SK-N-SH (cell line): ENCODE data around the gene SNCG. TPM values are rescaled to one million over a fixed set of nuclear protein-coding genes. Genes with fewer than 3 reads are reported as not detected.
"Not testable (repeated sequence)": the region's sequence is repeated elsewhere in the genome, so short reads cannot be mapped to it uniquely, and the experiment has no call there.

Experiments
- CTCF ChIA-PET: fragments of 300-600, 350-600 bp; formaldehyde crosslinking; extraction: SDS; loops from one replicate; lab custom pipeline; 2021; lab: Yijun Ruan, JAX
- POLR2A ChIA-PET: fragments of 350-600 bp; sonication (Branson Sonifier 250); formaldehyde crosslinking; extraction: SDS; loops from one replicate; lab custom pipeline; 2020; ENCODE audit warnings: antibody characterized with exemption, inconsistent platforms; lab: Yijun Ruan, JAX
- DNase-seq: peaks from one replicate; pipeline ENCODE4 v3.0.0; 2012
- H2AFZ ChIP-seq: fragments of 200-600 bp; sonication (generic); 2 replicates; pipeline ENCODE4 v1.8.1; 2016; ENCODE audit warnings: antibody characterized with exemption, mild to moderate bottlenecking, low read depth
- H3F3A ChIP-seq: fragments of 200-600 bp; sonication (generic); replicated peaks from 2 replicates; pipeline ENCODE3; 2016; ENCODE audit warnings: antibody characterized with exemption, mild to moderate bottlenecking; ENCODE audit not compliant: insufficient read depth
- H3K27ac ChIP-seq, 2 experiments: fragments of 200-500 bp in 1 of 2; fragments of 200-600 bp in 1 of 2; sonication (Bioruptor generic) in 1 of 2; sonication (generic), shearing (Covaris generic) in 1 of 2; 2 replicates each; pipeline versions ENCODE4 v1.5.1 to v1.6.1; 2014 to 2016; ENCODE audit warnings: low read depth in 2 of 2, inconsistent platforms in 1 of 2, low read length in 1 of 2, mild to moderate bottlenecking in 1 of 2, mixed read lengths in 1 of 2
- H3K27me3 ChIP-seq: fragments of 200-600 bp; sonication (generic), shearing (Covaris generic); 2 replicates; pipeline ENCODE4 v1.6.1; 2016; ENCODE audit warnings: mixed run types; ENCODE audit not compliant: insufficient read depth
- H3K36me3 ChIP-seq, 2 experiments: fragments of 200-500 bp in 1 of 2; fragments of 200-600 bp in 1 of 2; sonication (Bioruptor generic) in 1 of 2; sonication (generic) in 1 of 2; replicated peaks in 1 of 2; 2 replicates each; pipeline versions ENCODE3 to v1.5.1; 2014 to 2016; ENCODE audit warnings: low read length in 1 of 2, mild to moderate bottlenecking in 1 of 2; ENCODE audit not compliant: insufficient read depth in 2 of 2, control insufficient read depth in 1 of 2
- H3K4me1 ChIP-seq, 2 experiments: fragments of 200-500 bp in 1 of 2; fragments of 200-600 bp in 1 of 2; sonication (Bioruptor generic) in 1 of 2; sonication (generic), shearing (Covaris generic) in 1 of 2; 2 replicates each; pipeline versions ENCODE4 v1.5.1 to v1.6.1; 2014 to 2016; ENCODE audit warnings: low read depth in 1 of 2, low read length in 1 of 2, mixed run types in 1 of 2; ENCODE audit not compliant: insufficient read depth in 2 of 2, control insufficient read depth in 1 of 2
- H3K4me2 ChIP-seq: fragments of 200-600 bp; sonication (generic), shearing (Covaris generic); 2 replicates; pipeline ENCODE4 v1.6.1; 2017; ENCODE audit warnings: mixed run types
- H3K4me3 ChIP-seq, 2 experiments: fragments of 200-500 bp in 1 of 2; fragments of 200-600 bp in 1 of 2; sonication (Bioruptor generic) in 1 of 2; sonication (generic), shearing (Covaris generic) in 1 of 2; 2 replicates each; pipeline versions ENCODE4 v1.5.1 to v1.8.1; 2014 to 2016; ENCODE audit warnings: low read depth in 2 of 2, inconsistent platforms in 1 of 2, low read length in 1 of 2, mild to moderate bottlenecking in 1 of 2, mixed read lengths in 1 of 2, moderate library complexity in 1 of 2
- H3K79me2 ChIP-seq: fragments of 200-600 bp; sonication (generic); 2 replicates; pipeline ENCODE4 v1.8.1; 2017; ENCODE audit warnings: mild to moderate bottlenecking; ENCODE audit not compliant: insufficient read depth
- H3K9ac ChIP-seq: fragments of 200-600 bp; sonication (generic); 2 replicates; pipeline ENCODE4 v1.6.1; 2017; ENCODE audit warnings: mixed run types
- H3K9me2 ChIP-seq: fragments of 200-600 bp; sonication (generic); 2 replicates; pipeline ENCODE4 v1.6.1; 2017; ENCODE audit warnings: mixed run types
- H3K9me3 ChIP-seq: fragments of 200-600 bp; sonication (generic); 2 replicates; pipeline ENCODE4 v1.6.1; 2017; ENCODE audit warnings: mixed run types, mild to moderate bottlenecking, moderate library complexity
- H4K20me1 ChIP-seq: fragments of 200-600 bp; sonication (generic); 2 replicates; pipeline ENCODE4 v1.6.1; 2017; ENCODE audit warnings: mild to moderate bottlenecking, mixed run types; ENCODE audit not compliant: insufficient read depth
- CHD2 ChIP-seq: fragments of 150-350 bp; IDR thresholded peaks from 2 replicates; pipeline ENCODE4 v1.6.1; 2018; ENCODE audit warnings: low read length; ENCODE audit not compliant: partially characterized antibody
- EP300 ChIP-seq, 2 experiments: IDR thresholded peaks; 2 replicates each; pipeline versions ENCODE4 v1.4.0 to v1.6.1; 2012; ENCODE audit warnings: borderline replicate concordance in 1 of 2, low read depth in 1 of 2, low read length in 1 of 2
- FOXJ3 ChIP-seq: sonication (generic); formaldehyde crosslinking; IDR thresholded peaks from 2 replicates; pipeline ENCODE4 v1.5.1; 2020; ENCODE audit warnings: mild to moderate bottlenecking, missing genetic modification reagents
- FOXM1 ChIP-seq: IDR thresholded peaks from 2 replicates; pipeline ENCODE4 v1.4.0; 2012; ENCODE audit warnings: low read depth, mild to moderate bottlenecking
- JUND ChIP-seq: IDR thresholded peaks from 2 replicates; pipeline ENCODE4 v1.4.0; 2012
- NFIC ChIP-seq: IDR thresholded peaks from 2 replicates; pipeline ENCODE4 v1.4.0; 2012; ENCODE audit warnings: borderline replicate concordance
- NRF1 ChIP-seq: IDR thresholded peaks from 2 replicates; pipeline ENCODE4 v1.6.1; 2012; ENCODE audit warnings: low read depth, mild to moderate bottlenecking, low read length
- RAD21 ChIP-seq: IDR thresholded peaks from 2 replicates; pipeline ENCODE4 v1.6.1; 2012; ENCODE audit warnings: mild to moderate bottlenecking, low read length
- RXRA ChIP-seq: IDR thresholded peaks from 2 replicates; pipeline ENCODE4 v1.4.0; 2012; ENCODE audit warnings: low read depth, mild to moderate bottlenecking, borderline replicate concordance
- SIN3A ChIP-seq: IDR thresholded peaks from 2 replicates; pipeline ENCODE4 v1.6.1; 2012; ENCODE audit warnings: low read depth, mild to moderate bottlenecking, low read length, moderate library complexity, borderline replicate concordance
- TAF1 ChIP-seq: IDR thresholded peaks from 2 replicates; pipeline ENCODE4 v1.6.1; 2012; ENCODE audit warnings: low read depth, mild to moderate bottlenecking, low read length, moderate library complexity, borderline replicate concordance
- TCF12 ChIP-seq: IDR thresholded peaks from 2 replicates; pipeline ENCODE4 v1.4.0; 2012
- WGBS: methylation state at CpG from one replicate; pipeline ENCODE4 v1.1.6; 2017; ENCODE audit warnings: low lambda C conversion rate; 5-methylcytosine and 5-hydroxymethylcytosine counted together
- polyA plus RNA-seq, 3 experiments: library from polyadenylated mRNA; depleted of rRNA; stranded (reverse); fragments of >200 nt; gene quantifications; 2 replicates each; pipeline ENCODE4 v1.2.3, GENCODE V29; 2012
- TF ChIP-seq, protein P1 (sequence below): IDR thresholded peaks from 2 replicates; pipeline ENCODE4 v1.4.0; 2012; ENCODE audit warnings: low read depth, borderline replicate concordance
- TF ChIP-seq, protein P2 (sequence below): fragments of 150-350 bp; IDR thresholded peaks from 2 replicates; pipeline ENCODE4 v1.6.1; 2016; ENCODE audit warnings: mild to moderate bottlenecking, low read depth, low read length
- TF ChIP-seq, protein P3 (sequence below): IDR thresholded peaks from 2 replicates; pipeline ENCODE4; 2012
- TF ChIP-seq, protein P4 (sequence below): fragments of 150-350 bp; IDR thresholded peaks from 2 replicates; pipeline ENCODE4 v1.6.1; 2017; ENCODE audit warnings: antibody characterized with exemption, low read length, low read depth, borderline replicate concordance
- TF ChIP-seq, protein P5 (sequence below): IDR thresholded peaks from 2 replicates; pipeline ENCODE4 v1.4.0; 2012; ENCODE audit warnings: low read depth, borderline replicate concordance

Gene SNCG
- polyA plus RNA-seq, 1 of the 3 experiments (the other 2 are of a cell fraction): 4.3 TPM

DNA sequence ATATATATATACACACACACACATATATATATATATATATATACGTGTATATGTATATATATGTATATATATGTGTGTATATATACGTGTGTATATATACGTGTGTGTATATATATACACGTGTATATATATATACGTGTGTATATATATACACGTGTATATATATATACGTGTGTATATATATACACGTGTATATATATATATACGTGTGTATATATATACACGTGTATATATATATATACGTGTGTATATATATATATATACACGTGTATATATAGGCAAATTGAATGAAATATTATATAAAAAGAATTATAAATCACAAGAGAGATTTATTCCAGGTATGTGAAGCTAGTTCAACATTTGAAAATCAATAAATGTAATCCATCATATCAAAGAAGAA lies 33.0 kb downstream of the SNCG start:
- H3K36me3 ChIP-seq, H2AFZ ChIP-seq, H3K9me3 ChIP-seq, H3F3A ChIP-seq, H3K27ac ChIP-seq, H3K9ac ChIP-seq, H3K4me1 ChIP-seq, H3K79me2 ChIP-seq, H3K27me3 ChIP-seq, H3K4me3 ChIP-seq, H3K9me2 ChIP-seq, DNase-seq, H3K4me2 ChIP-seq, POLR2A ChIA-PET, H4K20me1 ChIP-seq: not testable (repeated sequence)
- CTCF ChIA-PET: interaction anchor here (1.2 kb wide), 1 partner anchor 25 kb away, joined by 4 read pairs; no protein-coding TSS in a partner anchor
- WGBS: 68% methylated on average over 12 of the region's 12 CpGs

DNA sequence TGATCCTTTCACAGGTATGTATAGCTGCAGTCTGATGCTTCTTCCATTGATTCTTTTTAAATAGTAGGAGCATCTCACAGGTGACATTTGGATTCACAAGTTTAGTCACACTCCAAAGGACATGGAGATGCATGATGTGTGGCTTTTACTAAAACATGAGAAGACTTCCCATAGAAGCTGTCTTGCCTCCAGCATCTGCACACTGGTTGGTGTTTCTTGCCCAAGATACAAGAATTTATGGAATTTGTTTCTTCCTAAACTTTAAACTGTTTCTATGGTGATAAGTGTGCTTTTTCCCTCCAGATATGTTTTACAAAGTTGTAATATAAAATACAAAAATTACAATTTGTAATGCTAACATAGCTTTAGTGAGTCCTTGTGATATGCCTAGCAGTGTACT lies 34.1 kb downstream of the SNCG start:
- Histone ChIP-seq H3K9me3 (no peaks in the 10 kb centered on the region), H3K36me3 (no peaks in the 10 kb centered on the region)
- CTCF ChIA-PET: interaction anchor here (1.2 to 1.4 kb wide), 2 partner anchors 9 to 26 kb away, joined by 4 read pairs; no protein-coding TSS in a partner anchor
- POLR2A ChIA-PET: no interaction called here
- TF ChIP-seq, protein P1, sequence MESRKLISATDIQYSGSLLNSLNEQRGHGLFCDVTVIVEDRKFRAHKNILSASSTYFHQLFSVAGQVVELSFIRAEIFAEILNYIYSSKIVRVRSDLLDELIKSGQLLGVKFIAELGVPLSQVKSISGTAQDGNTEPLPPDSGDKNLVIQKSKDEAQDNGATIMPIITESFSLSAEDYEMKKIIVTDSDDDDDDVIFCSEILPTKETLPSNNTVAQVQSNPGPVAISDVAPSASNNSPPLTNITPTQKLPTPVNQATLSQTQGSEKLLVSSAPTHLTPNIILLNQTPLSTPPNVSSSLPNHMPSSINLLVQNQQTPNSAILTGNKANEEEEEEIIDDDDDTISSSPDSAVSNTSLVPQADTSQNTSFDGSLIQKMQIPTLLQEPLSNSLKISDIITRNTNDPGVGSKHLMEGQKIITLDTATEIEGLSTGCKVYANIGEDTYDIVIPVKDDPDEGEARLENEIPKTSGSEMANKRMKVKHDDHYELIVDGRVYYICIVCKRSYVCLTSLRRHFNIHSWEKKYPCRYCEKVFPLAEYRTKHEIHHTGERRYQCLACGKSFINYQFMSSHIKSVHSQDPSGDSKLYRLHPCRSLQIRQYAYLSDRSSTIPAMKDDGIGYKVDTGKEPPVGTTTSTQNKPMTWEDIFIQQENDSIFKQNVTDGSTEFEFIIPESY: no peak
- TF ChIP-seq, all 33 proteins: peak for 0
- H3F3A ChIP-seq: no peaks in the 10 kb centered on the region
- H3K4me2 ChIP-seq: no peak overlapping the region
- no peak overlapping the region for H3K9ac ChIP-seq
- no peak overlapping the region for H3K27ac ChIP-seq
- H3K4me3 ChIP-seq: no peak overlapping the region
- no peaks in the 10 kb centered on the region for H4K20me1 ChIP-seq
- H3K9me2 ChIP-seq: no peaks in the 10 kb centered on the region
- H3K27me3 ChIP-seq: no peaks in the 10 kb centered on the region
- no peaks in the 10 kb centered on the region for H3K4me1 ChIP-seq
- no peaks in the 10 kb centered on the region for H3K79me2 ChIP-seq
- DNase-seq: no peak
- H2AFZ ChIP-seq: no peak overlapping the region

DNA sequence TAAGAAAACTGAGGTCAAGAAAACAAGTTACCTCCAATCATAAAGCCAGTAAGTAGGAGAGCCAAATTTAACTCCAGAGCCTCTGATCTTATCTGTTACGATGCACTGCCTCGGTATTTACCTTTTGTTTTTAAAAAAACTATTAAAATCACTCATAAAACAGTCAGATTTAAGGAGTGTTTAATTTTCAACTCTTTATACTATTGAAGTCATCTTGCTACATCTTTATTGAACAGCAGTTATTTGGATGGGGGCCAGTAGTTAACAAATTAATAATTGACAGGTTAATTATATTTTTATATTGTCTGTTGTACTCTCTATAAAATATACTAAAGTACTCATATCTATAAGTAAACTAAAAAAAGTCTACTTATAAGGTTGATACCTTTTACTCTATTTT lies 34.5 kb downstream of the SNCG start:
- Histone ChIP-seq H3K36me3 (no peaks in the 10 kb centered on the region), H3K4me3 (no peak overlapping the region), H3K9me2 (no peaks in the 10 kb centered on the region), H3K4me1 (no peaks in the 10 kb centered on the region), H3K9me3 (no peaks in the 10 kb centered on the region), H3K27ac (no peak overlapping the region), H4K20me1 (no peaks in the 10 kb centered on the region), H3K4me2 (no peak overlapping the region), H3K79me2 (no peaks in the 10 kb centered on the region), H3K27me3 (no peaks in the 10 kb centered on the region), H2AFZ (no peak overlapping the region), H3F3A (no peaks in the 10 kb centered on the region), H3K9ac (no peak overlapping the region)
- ChIA-PET POLR2A (no interaction called here), CTCF (interaction anchor here (1.4 kb wide), 1 partner anchor 9 kb away, joined by 4 read pairs; no protein-coding TSS in a partner anchor)
- no peak for DNase-seq
- WGBS: 93% methylated on average over 2 of the region's 2 CpGs
- TF ChIP-seq, protein P2, sequence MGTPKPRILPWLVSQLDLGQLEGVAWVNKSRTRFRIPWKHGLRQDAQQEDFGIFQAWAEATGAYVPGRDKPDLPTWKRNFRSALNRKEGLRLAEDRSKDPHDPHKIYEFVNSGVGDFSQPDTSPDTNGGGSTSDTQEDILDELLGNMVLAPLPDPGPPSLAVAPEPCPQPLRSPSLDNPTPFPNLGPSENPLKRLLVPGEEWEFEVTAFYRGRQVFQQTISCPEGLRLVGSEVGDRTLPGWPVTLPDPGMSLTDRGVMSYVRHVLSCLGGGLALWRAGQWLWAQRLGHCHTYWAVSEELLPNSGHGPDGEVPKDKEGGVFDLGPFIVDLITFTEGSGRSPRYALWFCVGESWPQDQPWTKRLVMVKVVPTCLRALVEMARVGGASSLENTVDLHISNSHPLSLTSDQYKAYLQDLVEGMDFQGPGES: no peak
- TF ChIP-seq NRF1: no peak
- TF ChIP-seq, protein P3, sequence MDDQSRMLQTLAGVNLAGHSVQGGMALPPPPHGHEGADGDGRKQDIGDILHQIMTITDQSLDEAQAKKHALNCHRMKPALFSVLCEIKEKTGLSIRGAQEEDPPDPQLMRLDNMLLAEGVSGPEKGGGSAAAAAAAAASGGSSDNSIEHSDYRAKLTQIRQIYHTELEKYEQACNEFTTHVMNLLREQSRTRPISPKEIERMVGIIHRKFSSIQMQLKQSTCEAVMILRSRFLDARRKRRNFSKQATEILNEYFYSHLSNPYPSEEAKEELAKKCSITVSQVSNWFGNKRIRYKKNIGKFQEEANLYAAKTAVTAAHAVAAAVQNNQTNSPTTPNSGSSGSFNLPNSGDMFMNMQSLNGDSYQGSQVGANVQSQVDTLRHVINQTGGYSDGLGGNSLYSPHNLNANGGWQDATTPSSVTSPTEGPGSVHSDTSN: no peak
- no peak for TF ChIP-seq NFIC
- no peak for TF ChIP-seq FOXJ3 (CRISPR knock-in tag)
- TF ChIP-seq CHD2: no peak
- TF ChIP-seq, protein P4, sequence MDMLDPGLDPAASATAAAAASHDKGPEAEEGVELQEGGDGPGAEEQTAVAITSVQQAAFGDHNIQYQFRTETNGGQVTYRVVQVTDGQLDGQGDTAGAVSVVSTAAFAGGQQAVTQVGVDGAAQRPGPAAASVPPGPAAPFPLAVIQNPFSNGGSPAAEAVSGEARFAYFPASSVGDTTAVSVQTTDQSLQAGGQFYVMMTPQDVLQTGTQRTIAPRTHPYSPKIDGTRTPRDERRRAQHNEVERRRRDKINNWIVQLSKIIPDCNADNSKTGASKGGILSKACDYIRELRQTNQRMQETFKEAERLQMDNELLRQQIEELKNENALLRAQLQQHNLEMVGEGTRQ: no peak
- no peak for TF ChIP-seq RAD21
- no peak for TF ChIP-seq FOXM1
- no peak for TF ChIP-seq TAF1
- TF ChIP-seq EP300 (IDR thresholded peaks at IDR 0.05; ENCODE audit: borderline replicate concordance in 1 of 2, low read depth in 1 of 2, low read length in 1 of 2): no peak
- TF ChIP-seq TCF12: no peak
- TF ChIP-seq, protein P5, sequence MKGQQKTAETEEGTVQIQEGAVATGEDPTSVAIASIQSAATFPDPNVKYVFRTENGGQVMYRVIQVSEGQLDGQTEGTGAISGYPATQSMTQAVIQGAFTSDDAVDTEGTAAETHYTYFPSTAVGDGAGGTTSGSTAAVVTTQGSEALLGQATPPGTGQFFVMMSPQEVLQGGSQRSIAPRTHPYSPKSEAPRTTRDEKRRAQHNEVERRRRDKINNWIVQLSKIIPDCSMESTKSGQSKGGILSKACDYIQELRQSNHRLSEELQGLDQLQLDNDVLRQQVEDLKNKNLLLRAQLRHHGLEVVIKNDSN: no peak
- no peak for TF ChIP-seq SIN3A
- TF ChIP-seq JUND: no peak
- no peak for TF ChIP-seq RXRA
